GM19035 (cell line): ENCODE results near the gene FABP7.

Experiments
- ATAC-seq: cut with Tn5 transposase; IDR thresholded peaks from one replicate; pipeline ENCODE4 v1.9.1; 2021; ENCODE audit not compliant: unreplicated experiment

Gene FABP7

GRCh38 chr6:122833021-122833491, 53.5 kb downstream of the FABP7 start:
- ATAC-seq, result no peak
